WTC11 (cell line): ENCODE measurements around the gene TMEM150B. TPM values are rescaled to one million over a fixed set of nuclear protein-coding genes. Genes with fewer than 3 reads are reported as not detected.

Experiments
- ATAC-seq: fragments of 200-7000 bp; cut with Tn5 transposase; 2 replicates; pipeline ENCODE4 v1.10.0; 2021; ENCODE audit warnings: mild to moderate bottlenecking, moderate library complexity
- CTCF ChIA-PET: fragments of 300-600 bp; sonication (Branson Sonifier 250); formaldehyde crosslinking; loops from one replicate; lab custom pipeline; 2021; ENCODE audit warnings: antibody characterized with exemption; lab: Charles Lee
- POLR2A ChIA-PET: fragments of 350-600 bp; sonication (Branson Sonifier 250); formaldehyde crosslinking; loops from one replicate; lab custom pipeline; 2021; ENCODE audit warnings: antibody characterized with exemption; lab: Charles Lee
- DNase-seq: peaks from one replicate; pipeline ENCODE4 v3.0.0; 2021; ENCODE audit warnings: low spot score
- H3K27ac Mint-ChIP-seq: 2 replicates; pipeline ENCODE4 v1.8.0; 2021; ENCODE audit warnings: mixed read lengths
- H3K27me3 Mint-ChIP-seq: 2 replicates; pipeline ENCODE4 v1.8.0; 2021; ENCODE audit warnings: low read depth, mild to moderate bottlenecking, moderate library complexity, mixed read lengths
- H3K36me3 Mint-ChIP-seq: 2 replicates; pipeline ENCODE4 v1.8.0; 2021; ENCODE audit warnings: mixed read lengths
- H3K4me1 Mint-ChIP-seq: 2 replicates; pipeline ENCODE4 v1.8.0; 2022; ENCODE audit warnings: mixed read lengths
- H3K4me3 Mint-ChIP-seq: 2 replicates; pipeline ENCODE4 v1.8.0; 2021; ENCODE audit warnings: mild to moderate bottlenecking, moderate library complexity, mixed read lengths
- H3K9me3 Mint-ChIP-seq: 2 replicates; pipeline ENCODE4 v1.8.0; 2021; ENCODE audit warnings: mixed read lengths
- CREB1 ChIP-seq: sonication (generic); formaldehyde crosslinking; IDR thresholded peaks from 2 replicates; pipeline ENCODE4 v1.8.0; 2023; ENCODE audit warnings: mild to moderate bottlenecking, missing genetic modification reagents
- CREM ChIP-seq: sonication (generic); formaldehyde crosslinking; IDR thresholded peaks from 2 replicates; pipeline ENCODE4 v1.8.1; 2022; ENCODE audit warnings: mild to moderate bottlenecking, missing genetic modification reagents, moderate library complexity
- ELF4 ChIP-seq: sonication (generic); formaldehyde crosslinking; IDR thresholded peaks from 2 replicates; pipeline ENCODE4 v1.8.1; 2022; ENCODE audit warnings: low read depth, mild to moderate bottlenecking, moderate library complexity, missing genetic modification reagents
- EMX1 ChIP-seq: fragments of 250-450 bp; sonication (Bioruptor Pico); IDR thresholded peaks from 2 replicates; pipeline ENCODE4 v1.8.0; 2021; ENCODE audit warnings: mild to moderate bottlenecking
- FOXJ3 ChIP-seq: sonication (generic); formaldehyde crosslinking; IDR thresholded peaks from 2 replicates; pipeline ENCODE4 v1.9.0; 2021; ENCODE audit warnings: missing genetic modification reagents, mild to moderate bottlenecking, borderline replicate concordance
- GABPB1 ChIP-seq: sonication (generic); formaldehyde crosslinking; IDR thresholded peaks from 2 replicates; pipeline ENCODE4 v1.8.1; 2023; ENCODE audit warnings: mild to moderate bottlenecking, missing genetic modification reagents
- IRF2 ChIP-seq: sonication (generic); formaldehyde crosslinking; IDR thresholded peaks from 2 replicates; pipeline ENCODE4 v1.8.0; 2022; ENCODE audit warnings: low read depth, missing genetic modification reagents, borderline replicate concordance
- KAT7 ChIP-seq: sonication (generic); formaldehyde crosslinking; IDR thresholded peaks from 2 replicates; pipeline ENCODE4 v1.8.1; 2023; ENCODE audit warnings: missing genetic modification reagents, mild to moderate bottlenecking, borderline replicate concordance
- MYBL2 ChIP-seq: sonication (generic); formaldehyde crosslinking; IDR thresholded peaks from 2 replicates; pipeline ENCODE4 v1.8.1; 2023; ENCODE audit warnings: mild to moderate bottlenecking, moderate library complexity, missing genetic modification reagents
- NFYB ChIP-seq: sonication (generic); formaldehyde crosslinking; conservative IDR thresholded peaks from 2 replicates; pipeline ENCODE4 v1.8.0; 2022; ENCODE audit warnings: low read depth, missing genetic modification reagents
- RORB ChIP-seq: fragments of 250-450 bp; sonication (Bioruptor Pico); IDR thresholded peaks from 2 replicates; pipeline ENCODE4 v1.9.0; 2021; ENCODE audit warnings: mild to moderate bottlenecking
- SP1 ChIP-seq: sonication (generic); formaldehyde crosslinking; conservative IDR thresholded peaks from 2 replicates; pipeline ENCODE4 v1.8.1; 2022; ENCODE audit warnings: missing genetic modification reagents
- STAT6 ChIP-seq: sonication (generic); formaldehyde crosslinking; conservative IDR thresholded peaks from 2 replicates; pipeline ENCODE4 v1.8.1; 2023; ENCODE audit warnings: mild to moderate bottlenecking, low read depth, missing genetic modification reagents, moderate library complexity
- USF2 ChIP-seq: sonication (generic); formaldehyde crosslinking; IDR thresholded peaks from 2 replicates; pipeline ENCODE4 v1.8.1; 2023; ENCODE audit warnings: mild to moderate bottlenecking, missing genetic modification reagents, moderate library complexity
- ZNF219 ChIP-seq: sonication (generic); formaldehyde crosslinking; IDR thresholded peaks from 2 replicates; pipeline ENCODE4 v1.8.0; 2023; ENCODE audit warnings: missing genetic modification reagents, mild to moderate bottlenecking, borderline replicate concordance
- total RNA-seq: library from RNA; stranded (reverse); gene quantifications from 3 replicates; pipeline ENCODE4 v1.2.3, GENCODE V29; 2021
- TF ChIP-seq, protein P1 (sequence below): sonication (generic); formaldehyde crosslinking; IDR thresholded peaks from 2 replicates; pipeline ENCODE4 v1.8.0; 2023; ENCODE audit warnings: mild to moderate bottlenecking, missing genetic modification reagents
- TF ChIP-seq, protein P2 (sequence below): sonication (generic); formaldehyde crosslinking; IDR thresholded peaks from 2 replicates; pipeline ENCODE4 v1.8.0; 2022; ENCODE audit warnings: mild to moderate bottlenecking, missing genetic modification reagents
- TF ChIP-seq, protein P3 (sequence below): sonication (generic); formaldehyde crosslinking; IDR thresholded peaks from 2 replicates; pipeline ENCODE4 v1.8.0; 2022; ENCODE audit warnings: mild to moderate bottlenecking, missing genetic modification reagents
- TF ChIP-seq, protein P4 (sequence below): fragments of 250-450 bp; sonication (Bioruptor Pico); IDR thresholded peaks from 2 replicates; pipeline ENCODE4 v1.9.0; 2021; ENCODE audit warnings: moderate library complexity, mild to moderate bottlenecking, inconsistent platforms, borderline replicate concordance

The TMEM150B gene
- total RNA-seq, 1 experiment from 2014 or later = 0.44 TPM

GRCh38 chr19:55352040-55352439 lies 26.9 kb upstream of the TMEM150B start (continued):
- TF ChIP-seq MYBL2 (CRISPR knock-in tag) = no peak

- ATAC-seq (no peak), DNase-seq (no peak)
- ChIA-PET CTCF (interaction anchor here (1.4 to 3.4 kb wide), 2 partner anchors 12 to 210 kb away, joined by 4 to 30 read pairs; partner anchors contain the start of gene KMT5C), POLR2A (interaction anchor here (1.4 to 3.7 kb wide), 3 partner anchors 9 to 50 kb away, joined by 6 to 28 read pairs (median 8); partner anchors contain the start of gene KMT5C)
- Mint-ChIP-seq H3K27me3 (peaks cover 51% of the 10 kb centered on the region), H3K27ac (no peak overlapping the region), H3K4me3 (no peak overlapping the region), H3K36me3 (no peaks in the 10 kb centered on the region), H3K9me3 (no peaks in the 10 kb centered on the region), H3K4me1 (peaks cover 51% of the 10 kb centered on the region)
- TF ChIP-seq IRF2 (CRISPR knock-in tag) (no peak), RORB (CRISPR knock-in tag) (no peak), EMX1 (CRISPR knock-in tag) (no peak), SP1 (CRISPR knock-in tag) (no peak), CREM (no peak), KAT7 (no peak), ELF4 (no peak), CREB1 (no peak), ZNF219 (CRISPR knock-in tag) (no peak), FOXJ3 (no peak), STAT6 (CRISPR knock-in tag) (no peak), NFYB (no peak), USF2 (CRISPR knock-in tag) (no peak), GABPB1 (no peak)
- TF ChIP-seq, protein P1, sequence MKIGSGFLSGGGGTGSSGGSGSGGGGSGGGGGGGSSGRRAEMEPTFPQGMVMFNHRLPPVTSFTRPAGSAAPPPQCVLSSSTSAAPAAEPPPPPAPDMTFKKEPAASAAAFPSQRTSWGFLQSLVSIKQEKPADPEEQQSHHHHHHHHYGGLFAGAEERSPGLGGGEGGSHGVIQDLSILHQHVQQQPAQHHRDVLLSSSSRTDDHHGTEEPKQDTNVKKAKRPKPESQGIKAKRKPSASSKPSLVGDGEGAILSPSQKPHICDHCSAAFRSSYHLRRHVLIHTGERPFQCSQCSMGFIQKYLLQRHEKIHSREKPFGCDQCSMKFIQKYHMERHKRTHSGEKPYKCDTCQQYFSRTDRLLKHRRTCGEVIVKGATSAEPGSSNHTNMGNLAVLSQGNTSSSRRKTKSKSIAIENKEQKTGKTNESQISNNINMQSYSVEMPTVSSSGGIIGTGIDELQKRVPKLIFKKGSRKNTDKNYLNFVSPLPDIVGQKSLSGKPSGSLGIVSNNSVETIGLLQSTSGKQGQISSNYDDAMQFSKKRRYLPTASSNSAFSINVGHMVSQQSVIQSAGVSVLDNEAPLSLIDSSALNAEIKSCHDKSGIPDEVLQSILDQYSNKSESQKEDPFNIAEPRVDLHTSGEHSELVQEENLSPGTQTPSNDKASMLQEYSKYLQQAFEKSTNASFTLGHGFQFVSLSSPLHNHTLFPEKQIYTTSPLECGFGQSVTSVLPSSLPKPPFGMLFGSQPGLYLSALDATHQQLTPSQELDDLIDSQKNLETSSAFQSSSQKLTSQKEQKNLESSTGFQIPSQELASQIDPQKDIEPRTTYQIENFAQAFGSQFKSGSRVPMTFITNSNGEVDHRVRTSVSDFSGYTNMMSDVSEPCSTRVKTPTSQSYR (CRISPR knock-in tag) = no peak
- TF ChIP-seq, protein P2, sequence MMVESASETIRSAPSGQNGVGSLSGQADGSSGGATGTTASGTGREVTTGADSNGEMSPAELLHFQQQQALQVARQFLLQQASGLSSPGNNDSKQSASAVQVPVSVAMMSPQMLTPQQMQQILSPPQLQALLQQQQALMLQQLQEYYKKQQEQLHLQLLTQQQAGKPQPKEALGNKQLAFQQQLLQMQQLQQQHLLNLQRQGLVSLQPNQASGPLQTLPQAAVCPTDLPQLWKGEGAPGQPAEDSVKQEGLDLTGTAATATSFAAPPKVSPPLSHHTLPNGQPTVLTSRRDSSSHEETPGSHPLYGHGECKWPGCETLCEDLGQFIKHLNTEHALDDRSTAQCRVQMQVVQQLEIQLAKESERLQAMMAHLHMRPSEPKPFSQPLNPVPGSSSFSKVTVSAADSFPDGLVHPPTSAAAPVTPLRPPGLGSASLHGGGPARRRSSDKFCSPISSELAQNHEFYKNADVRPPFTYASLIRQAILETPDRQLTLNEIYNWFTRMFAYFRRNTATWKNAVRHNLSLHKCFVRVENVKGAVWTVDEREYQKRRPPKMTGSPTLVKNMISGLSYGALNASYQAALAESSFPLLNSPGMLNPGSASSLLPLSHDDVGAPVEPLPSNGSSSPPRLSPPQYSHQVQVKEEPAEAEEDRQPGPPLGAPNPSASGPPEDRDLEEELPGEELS = no peak
- TF ChIP-seq, protein P3, sequence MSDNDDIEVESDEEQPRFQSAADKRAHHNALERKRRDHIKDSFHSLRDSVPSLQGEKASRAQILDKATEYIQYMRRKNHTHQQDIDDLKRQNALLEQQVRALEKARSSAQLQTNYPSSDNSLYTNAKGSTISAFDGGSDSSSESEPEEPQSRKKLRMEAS (CRISPR knock-in tag) = no peak
- TF ChIP-seq, protein P4, sequence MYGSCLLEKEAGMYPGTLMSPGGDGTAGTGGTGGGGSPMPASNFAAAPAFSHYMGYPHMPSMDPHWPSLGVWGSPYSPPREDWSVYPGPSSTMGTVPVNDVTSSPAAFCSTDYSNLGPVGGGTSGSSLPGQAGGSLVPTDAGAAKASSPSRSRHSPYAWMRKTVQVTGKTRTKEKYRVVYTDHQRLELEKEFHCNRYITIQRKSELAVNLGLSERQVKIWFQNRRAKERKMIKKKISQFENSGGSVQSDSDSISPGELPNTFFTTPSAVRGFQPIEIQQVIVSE (CRISPR knock-in tag) = no peak
These were observed 25.6 kb upstream of the TMEM150B start for GRCh38 chr19:55350620-55351315.
